DMS114 treated with DMSO at 0.1 percent for 48 hours (cell line): ENCODE measurements around the gene SDHA.

Experiments used
- DNase-seq: peaks from one replicate; lab custom pipeline; 2025; ENCODE audit not compliant: unreplicated experiment; lab: John Stamatoyannopoulos, UW

The SDHA gene

DNA sequence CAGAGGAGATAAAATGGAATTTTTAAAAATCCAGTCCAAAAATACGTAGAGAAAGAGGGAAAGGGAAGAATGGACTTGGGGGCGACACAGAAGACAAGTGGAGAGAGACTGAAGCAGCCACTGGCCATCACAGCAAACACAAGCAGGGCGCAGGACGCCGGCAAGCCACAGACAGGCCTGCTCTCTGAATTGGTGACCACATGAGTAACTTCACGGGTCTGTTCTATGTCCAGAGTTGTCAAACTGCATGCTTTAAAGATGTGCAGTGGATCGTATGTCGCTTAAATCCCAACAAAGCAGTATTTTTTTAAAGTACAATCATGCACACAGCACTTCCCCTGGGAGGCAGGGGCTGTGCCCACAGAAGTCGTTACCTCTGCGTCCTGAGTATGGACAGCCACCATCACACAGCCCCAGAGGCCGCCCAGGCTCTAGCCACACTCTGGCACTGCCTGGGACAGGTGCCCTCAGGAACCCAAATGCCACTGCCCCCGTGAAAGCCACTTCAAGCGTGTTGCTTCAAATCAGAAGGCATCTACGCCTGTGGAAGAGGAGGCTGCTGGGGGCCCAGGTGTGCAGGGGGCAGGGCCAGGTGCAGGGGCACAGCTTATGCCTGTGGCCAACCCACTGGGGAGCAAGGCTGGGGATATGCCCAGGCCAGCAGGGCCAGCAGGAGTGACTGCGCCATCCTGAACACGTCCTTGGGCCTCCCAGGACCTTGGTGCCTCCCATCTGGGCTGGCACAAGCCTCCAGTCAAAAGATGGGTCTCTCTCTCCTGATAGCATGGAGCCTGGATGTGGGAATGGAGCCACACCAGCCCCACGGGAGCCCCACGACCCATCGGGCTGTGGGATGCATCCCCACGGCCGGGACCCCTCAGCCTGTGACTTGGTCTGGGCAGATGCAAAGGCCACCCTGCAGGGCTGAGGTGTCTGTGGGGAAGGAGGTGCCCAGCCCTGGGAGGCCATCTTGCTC lies 32.7 kb upstream of the SDHA start:
- DNase-seq: no peak

DNA sequence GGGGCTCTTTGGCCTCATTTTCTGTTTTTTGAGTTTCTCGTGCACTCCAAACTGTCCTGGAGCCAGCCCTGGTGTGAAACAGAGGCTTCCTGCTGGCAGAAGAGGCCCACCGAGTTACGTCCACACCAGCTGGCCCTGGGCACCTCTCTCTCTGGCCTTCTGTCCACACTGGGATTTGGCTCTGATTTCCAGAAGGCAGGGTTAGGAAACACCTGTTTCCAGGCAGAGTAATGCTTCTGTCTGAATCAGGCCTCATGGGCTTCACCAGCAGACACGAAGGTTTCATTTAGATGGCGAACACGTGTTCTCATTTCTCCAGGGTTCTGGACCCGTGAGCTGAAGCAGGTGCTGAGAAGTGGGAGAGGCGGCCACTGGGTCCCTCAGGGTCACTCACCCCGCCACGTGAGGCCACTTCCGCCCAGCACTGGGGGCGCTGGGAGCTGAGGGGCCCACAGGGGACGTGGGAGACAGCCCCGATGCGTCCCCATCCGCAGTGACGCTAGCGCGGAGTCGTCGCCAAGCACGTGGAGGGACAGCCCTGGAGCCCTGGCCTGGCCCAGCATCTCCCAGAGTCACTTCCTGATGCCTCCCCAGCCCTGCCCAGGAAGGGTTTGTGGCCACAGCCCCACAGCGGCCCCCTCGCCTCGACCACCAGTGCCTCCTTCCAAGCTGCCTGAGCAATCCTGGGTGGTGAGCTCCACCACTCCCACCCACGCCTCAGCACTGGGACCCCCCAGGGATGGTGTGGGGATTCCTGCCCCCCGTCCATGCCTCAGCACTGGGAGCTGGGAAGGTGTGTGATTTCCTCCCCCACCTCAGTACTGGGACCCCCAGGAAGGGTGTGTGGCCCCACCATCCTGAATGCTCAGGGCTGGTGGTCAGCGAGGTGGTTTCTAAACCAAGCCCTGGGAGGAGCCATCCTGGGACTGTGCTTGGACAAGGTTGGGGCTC lies 31.8 kb upstream of the SDHA start:
- no peak for DNase-seq

- DNase-seq: no peak
Measured at GRCh38 chr5:187042-187431, 31.1 kb upstream of the SDHA start.

- DNase-seq: no peak
Measured at GRCh38 chr5:187617-188451, 30.3 kb upstream of the SDHA start.

DNA sequence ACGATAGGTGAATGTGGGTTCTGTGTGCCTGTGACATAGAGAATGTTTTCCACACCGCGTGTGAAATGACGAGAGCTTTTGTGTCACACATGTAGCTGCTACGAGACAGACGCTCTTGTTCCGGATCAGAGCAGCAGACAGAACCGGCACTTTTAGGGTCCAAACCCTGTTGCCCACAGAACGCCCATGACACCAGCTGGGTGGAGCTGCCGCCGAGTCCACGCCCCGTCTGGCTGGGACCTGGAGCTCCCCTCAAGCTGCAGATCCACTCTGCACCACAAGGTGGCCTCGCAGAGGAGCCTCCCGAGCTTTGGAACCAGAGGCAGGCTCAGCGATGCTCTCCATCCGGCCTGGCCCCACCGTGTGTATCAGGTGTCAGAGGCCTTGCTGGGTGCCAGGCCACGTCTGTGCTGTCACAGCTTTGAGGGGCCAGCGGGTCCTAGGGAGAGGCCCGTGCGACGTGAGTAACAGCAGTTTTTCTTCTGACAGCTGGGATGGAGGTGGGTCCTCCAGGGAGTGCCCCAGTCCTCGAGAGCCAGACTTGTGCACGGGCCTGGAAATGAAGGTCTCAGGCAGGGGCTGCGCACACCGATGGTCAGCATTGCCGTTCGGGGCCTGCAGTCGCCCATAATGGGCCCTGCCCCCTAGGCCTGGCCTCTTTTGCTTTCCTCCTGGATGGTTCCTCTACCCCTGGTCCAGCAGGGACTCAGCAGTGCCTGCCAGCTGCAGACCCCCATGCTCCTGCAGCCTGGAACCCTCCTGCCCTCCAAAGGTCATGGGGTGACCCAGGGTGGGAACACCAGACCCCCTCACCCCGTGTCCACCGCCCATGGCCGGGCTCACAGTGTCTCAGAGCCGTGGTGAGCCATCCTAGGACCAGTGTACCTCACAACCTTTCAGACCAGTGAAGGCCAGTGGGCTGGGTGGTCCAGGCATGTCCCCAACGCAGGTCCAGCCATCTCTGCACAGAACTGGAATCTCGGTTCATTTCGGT lies 29.3 kb upstream of the SDHA start:
- peak; percentile 56 for DNase-seq

DNA sequence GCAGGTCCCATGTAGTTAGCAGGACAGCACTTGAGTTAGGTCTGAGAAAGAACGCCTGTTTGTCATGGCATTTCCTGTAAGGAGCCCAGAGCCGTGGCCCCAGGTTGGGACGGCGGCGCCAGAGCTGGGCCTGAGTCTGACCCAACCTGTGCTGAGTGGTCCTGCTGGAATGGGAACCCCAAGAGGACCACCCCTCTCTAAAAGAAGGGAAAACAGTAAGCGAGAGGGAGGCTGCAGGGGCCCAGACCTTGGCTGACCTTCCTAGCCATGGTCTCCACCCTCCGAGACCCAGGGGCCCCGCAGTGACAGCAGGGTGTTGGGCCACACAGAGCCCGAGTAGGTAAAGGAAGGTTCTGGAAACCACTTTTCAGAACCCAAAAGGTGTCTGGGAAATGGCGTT lies 28.6 kb upstream of the SDHA start:
- no peak for DNase-seq

DNA sequence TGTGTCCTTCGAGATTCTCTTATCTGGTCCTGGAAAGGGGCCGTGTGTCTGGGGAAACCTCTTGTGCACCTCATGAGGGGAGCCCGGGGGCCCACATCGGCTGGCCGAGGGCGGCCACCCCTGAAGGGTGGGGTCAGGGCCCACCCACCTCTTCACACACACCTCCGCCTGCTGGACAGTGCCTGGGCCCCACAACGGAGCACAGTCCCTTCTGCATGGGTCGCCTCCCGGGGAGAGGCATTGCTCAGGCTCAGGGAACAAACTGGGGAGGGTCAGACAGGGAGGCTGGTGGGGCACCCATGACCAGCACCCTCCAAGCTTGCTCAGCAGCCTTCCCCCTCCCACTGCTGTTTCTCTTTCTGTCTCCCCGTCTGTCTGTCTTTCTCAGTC lies 28.1 kb upstream of the SDHA start:
- DNase-seq: no peak

- no peak for DNase-seq
Measured at GRCh38 chr5:190366-191035, 27.6 kb upstream of the SDHA start.

DNA sequence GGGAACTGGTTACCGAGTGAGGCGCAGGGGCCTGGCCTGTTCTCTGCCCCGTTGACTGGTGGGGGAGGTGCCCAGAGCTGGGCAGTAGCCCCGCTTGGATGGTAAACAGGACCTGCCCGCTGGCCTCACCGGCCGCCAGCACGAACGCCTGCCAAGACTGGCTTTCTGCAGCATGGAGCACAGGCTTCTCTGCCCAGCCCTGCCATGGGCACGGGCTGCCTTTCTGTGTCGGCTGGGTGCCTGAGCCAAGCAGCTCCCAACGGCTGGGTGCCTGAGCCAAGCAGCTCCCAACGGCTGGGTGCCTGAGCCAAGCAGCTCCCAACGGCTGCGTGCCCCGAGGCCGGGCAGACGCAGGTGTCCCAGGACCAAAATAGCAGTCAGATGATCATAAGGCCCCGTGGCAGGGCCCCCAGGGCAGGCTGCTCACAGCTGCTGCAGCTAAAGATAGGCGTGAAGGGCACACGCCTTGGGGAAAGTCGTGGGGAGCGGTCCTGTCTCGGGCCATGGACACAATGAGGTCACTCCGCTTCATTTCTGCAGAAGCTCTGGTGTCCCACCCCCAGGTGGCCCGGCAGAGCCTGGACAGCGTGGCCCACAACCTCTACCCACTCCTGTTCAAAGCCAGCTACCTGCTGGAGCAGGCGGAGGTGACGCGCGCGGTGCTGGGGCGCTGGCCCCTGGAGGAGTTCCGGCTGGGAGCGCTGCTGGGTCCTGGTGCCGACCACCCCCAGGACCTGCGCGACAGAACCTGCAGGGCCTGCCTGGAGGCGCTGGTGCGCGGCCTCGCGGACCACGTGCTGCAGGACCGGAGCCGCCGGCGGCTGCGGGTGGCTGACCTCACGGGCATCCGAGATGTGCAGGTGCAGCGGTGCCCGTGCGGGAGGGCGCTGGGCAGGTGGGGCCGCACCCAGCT lies 26.8 kb upstream of the SDHA start, which contains the start of gene LRRC14B:
Gene LRRC14B (plus strand): TSS at position 460 of the 913 bp plus-strand sequence. CDS start 44 bp downstream, at position 504.
- no peak for DNase-seq

GRCh38 chr5:191949-192690 lies 26.0 kb upstream of the SDHA start:
- no peak for DNase-seq

DNA sequence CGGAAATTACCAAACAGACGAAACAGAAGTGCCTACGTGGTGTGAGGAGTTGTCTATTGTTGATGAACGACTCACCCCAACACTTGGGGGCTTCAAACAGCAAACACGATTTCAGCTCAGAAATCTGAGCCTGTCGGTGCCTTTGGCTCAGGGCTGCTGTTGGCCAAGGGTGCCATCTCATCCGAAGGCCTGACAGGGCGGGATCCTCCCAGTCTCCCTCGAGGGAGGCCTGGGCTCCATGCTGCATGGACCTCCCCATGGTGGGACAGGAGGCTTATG lies 25.5 kb upstream of the SDHA start:
- no peak for DNase-seq

DNA sequence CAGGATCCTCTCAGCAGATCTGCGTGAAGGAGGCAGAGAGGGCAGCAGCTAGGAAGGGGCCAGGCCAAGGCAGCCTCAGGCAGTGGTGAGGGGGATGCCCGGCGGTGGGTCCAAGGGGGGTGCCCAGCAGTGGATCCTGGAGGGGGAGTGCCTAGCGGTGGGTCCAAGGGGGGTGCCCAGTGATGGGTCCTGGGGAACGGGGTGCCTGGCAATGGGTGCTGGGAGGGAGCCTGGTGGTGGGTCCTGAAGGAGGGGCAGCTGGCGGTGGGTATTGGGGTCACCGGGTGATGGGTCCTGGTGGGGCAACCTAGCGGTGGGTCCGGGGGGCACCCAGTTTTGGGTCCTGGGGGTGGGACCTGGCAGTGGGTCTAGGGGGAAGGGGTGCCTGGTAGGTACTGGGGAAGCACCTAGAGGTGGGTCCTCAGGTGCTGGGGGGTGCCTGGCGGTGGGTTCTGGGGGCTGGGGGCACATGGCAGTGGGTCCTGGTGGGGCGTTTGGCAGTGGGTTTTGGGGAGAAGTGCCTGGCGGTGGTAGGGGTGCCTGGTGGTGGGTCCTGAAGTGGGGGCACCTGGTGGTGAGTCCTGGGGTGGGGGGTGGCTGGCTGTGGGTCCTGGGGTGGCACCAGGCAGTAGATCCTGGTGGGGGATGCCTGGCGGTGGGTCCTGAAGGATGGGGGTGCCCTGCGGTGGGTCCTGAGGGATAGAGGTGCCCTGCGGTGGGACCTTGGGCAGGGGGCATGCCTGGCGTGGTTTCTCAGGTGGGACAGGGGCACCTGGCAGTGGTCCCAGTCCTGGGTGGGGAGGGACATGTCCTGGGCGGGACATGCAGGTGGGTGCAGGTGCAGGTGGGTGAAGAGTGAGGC lies 24.9 kb upstream of the SDHA start:
- DNase-seq: no peak

DNA sequence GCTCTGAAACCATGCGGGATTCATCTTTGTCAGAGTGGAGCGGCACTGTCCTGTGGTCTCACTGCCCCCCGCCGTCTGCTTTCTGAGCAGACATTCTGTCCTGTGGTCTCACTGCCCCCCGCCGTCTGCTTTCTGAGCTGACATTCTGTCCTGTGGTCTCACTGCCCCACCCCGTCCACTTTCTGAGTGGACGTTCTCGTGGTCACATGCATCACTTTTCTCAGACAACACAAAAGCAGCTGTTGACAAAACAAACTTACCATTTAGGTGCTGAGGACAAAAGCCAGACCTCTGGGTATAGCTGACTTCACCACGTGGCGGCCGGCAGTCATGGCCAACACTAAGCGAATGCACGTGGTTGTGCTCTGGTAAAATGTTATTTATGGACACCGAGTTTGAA lies 24.0 kb upstream of the SDHA start:
- DNase-seq: no peak

- no peak for DNase-seq
Measured at GRCh38 chr5:194603-195209, 23.4 kb upstream of the SDHA start.

DNA sequence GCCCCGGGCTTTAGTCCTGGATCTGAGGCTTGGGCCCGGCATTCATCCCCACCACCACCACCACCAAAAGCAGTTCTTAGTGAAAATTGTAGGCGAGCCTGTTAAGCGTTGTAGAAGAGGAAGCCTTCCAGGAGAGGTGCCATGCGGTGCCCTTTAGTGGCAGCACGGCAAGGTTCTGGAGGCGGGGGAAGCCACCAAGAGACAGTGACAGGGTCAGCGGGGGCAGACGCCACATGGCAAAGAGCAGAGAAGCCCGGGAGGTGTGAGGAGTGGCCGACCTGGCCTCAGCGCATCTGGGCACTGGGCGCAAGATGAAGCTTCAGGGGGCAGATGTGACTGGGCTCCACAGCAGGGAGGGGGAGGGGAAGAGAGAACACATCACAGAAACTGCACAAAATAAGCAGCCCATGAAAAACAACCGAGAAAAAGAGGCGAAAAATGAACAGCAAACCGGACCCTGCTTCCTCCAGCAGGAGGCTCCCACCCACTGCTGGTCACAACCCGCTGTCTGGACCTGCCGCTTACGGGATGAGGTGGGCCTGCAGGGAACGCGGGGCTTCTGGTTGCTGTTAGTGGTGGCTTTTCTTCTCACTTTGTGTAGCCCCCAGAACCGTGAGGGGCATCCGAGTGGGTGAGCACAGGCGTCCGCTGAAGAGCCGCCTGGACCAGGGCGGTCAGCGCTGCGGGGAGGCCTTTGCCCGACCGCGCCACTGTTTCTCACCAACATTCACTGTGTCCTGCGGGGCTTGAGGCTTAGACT lies 22.5 kb upstream of the SDHA start:
- DNase-seq: no peak
